NCI-H1417 (cell line): ENCODE measurements around the gene SLC6A6.
A peak's percentile ranks its signal among the peaks of the same experiment; 100 is the strongest.

Source experiments
- DNase-seq, 3 experiments: peaks; one replicate each; lab custom pipeline; 2025; lab: John Stamatoyannopoulos, UW

Gene SLC6A6

DNA sequence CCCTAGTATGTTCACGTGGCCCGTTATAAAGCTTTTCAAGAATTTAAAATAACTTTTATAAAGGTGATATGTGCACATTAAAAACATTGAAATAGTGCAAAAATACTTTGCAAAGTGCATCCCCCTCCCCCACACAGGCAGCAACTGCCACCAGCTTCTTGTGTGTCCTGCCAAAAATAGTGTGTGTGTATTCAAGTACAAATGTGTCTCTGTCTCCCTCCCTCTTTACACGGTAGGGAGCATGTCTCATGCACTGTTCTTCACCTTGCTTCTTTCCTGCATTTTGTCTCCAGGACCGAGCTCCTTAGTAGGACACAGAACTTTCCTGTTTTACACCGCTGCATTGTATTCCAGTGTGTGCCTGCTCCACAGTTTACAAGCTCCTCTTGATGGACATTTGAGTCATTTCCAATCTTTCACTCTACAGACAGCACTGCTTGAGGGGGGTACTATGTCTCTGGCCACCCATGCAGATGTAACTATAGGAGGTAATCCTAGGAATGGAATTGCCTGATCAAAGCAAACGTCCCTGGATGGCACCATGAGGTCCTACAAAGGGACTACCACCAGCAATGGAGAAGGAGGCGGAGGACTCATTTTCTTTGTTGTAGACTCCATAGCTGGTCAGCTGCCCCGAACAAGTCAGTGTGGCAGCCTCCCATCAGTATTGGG is 52.4 kb downstream of the SLC6A6 start:
- no peak for DNase-seq

DNA sequence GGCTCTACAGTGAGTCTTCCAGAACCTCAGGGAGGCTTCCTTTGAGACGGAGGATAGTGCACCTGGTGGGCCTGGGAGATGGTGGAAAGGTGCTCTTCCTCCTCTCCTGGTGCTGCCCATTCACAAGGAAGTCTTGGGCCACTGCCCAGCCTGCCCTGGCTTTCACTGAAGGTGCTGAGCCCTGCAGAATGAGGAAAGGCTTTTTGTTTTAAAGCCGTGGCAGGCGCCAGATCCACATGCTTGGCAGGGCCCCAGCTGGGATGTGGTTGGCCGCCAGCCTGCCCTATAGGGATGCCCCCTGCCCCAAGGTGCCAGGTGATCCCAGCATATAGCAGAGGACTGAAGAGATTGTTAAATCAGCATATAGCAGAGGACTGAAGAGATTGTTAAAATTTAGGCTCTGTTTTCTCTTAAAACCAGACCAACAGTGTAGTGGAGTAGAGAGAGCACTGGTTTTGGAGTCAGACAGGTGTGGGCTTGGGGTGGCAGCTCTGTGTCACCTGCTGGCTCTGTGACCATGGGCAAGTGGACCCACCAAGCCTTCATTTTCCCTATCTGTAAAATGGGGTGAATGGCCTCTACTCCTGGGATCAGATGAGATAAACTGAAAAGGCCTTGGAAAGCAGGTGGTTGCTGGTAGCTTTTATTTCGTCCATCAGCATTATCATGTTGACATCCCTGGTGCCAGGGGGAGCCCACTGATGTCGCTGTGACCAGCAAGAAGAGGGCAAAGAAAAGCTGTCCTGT is 53.3 kb downstream of the SLC6A6 start:
- DNase-seq: no peak

- no peak for DNase-seq
These were observed 54.4 kb downstream of the SLC6A6 start for GRCh38 chr3:14456794-14457193.

GRCh38 chr3:14457481-14457880 is 55.1 kb downstream of the SLC6A6 start:
- no peak for DNase-seq

DNA sequence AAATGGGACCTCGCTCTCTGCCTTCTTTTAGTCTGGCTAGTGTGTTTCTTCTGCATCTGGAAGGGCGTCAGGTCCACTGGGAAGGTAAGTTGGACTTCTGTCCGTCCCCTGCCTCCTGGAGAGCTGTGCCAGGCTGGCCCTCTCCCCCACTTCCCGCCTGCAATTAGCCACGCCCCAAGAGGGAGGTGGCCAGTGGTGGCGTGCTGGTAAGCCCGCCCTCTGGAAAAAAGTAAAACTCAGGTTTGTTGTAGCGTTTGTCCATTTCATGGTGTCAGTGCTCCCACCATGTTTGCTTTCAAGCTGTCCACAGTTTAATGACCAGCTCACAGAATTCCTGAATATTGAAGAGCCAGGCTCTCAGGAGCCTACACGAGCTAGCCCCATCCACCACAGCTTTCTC is 55.6 kb downstream of the SLC6A6 start:
- no peak for DNase-seq

GRCh38 chr3:14458434-14459275 is 56.2 kb downstream of the SLC6A6 start:
- DNase-seq: no peak

DNA sequence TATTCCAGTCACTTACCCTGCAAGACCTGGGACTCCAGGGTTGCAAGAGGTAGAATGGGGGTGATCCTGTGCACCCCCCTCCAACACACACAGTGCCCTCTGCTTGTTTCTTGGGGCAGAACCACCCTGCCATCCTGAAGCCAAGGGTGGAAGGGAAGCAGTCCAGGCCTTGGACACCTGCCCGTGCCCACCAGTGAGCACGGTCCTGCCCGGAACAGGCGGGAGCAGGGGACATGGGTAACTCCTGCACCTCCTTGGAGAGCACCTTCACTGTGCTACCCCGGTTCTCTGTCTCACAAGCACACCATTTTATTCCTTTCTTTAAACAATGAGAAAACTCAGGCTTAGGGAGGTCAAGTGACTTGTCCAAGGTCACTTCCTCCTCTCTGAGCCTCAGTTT is 57.0 kb downstream of the SLC6A6 start:
- no peak for DNase-seq

GRCh38 chr3:14459787-14460186 is 57.4 kb downstream of the SLC6A6 start:
- no peak for DNase-seq

- DNase-seq: no peak
These were observed 58.1 kb downstream of the SLC6A6 start for GRCh38 chr3:14460342-14461005.

GRCh38 chr3:14461006-14461747 is 58.8 kb downstream of the SLC6A6 start:
- no peak for DNase-seq

- peak; percentile 0 to 56 (median 9) for DNase-seq
These were observed 59.4 kb downstream of the SLC6A6 start for GRCh38 chr3:14461748-14462324.

- DNase-seq: no peak
These were observed 60.3 kb downstream of the SLC6A6 start for GRCh38 chr3:14462738-14463137.

GRCh38 chr3:14463330-14464140 is 61.1 kb downstream of the SLC6A6 start:
- DNase-seq: peak in 2 of 3 experiments; percentile 52 to 72

- DNase-seq: no peak
These were observed 61.7 kb downstream of the SLC6A6 start for GRCh38 chr3:14464141-14464465.

- DNase-seq: no peak
These were observed 62.1 kb downstream of the SLC6A6 start for GRCh38 chr3:14464521-14464920.

DNA sequence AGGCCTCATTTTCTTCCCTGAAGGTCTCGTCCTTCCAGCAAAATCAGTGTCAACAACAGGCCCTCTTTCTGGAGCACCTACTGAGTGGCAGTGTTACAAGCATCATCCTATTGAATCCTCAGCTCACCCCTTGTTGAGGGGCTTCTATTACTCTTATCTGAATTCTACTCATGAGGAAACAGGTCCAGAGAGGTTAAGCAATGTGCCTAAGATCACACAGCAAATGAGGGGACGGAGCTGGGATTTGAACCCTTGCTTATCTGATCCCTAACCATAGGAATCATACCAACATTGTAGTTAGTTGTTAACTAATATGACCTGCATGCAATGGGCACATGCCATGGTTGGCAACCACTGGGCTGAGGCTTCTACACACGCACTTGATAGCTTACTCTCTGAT is 63.0 kb downstream of the SLC6A6 start:
- no peak for DNase-seq

- DNase-seq: no peak
These were observed 63.9 kb downstream of the SLC6A6 start for GRCh38 chr3:14466179-14466903.

DNA sequence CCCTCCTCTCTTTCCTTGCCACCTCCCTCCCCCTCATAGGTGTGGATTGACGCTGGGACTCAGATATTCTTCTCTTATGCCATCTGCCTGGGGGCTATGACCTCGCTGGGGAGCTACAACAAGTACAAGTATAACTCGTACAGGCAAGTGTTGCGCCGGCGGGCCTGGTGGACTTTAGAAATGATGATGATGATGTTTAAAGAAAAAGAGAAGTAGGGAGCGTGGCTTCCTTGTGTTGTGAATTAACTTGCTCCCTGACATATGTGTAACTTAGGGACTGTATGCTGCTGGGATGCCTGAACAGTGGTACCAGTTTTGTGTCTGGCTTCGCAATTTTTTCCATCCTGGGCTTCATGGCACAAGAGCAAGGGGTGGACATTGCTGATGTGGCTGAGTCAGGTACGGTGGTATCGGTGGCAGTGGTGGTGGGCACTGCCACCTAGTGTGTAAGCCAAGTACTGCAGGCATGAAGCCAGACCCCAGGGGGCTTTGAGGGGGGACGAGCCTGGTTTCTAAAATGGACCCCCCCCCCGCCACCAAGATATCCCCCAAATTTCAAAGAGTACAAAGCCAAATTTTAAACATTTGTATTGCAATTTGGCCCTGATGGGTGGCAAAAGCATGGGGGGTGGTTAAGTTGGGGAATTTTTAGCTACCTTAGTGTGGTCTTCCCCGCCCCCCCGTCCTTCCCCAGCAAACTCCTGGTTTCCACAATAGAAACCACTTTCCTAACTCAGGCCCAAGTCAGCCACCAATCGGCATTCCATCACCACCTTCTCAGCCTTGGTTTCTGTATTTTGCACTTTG is 65.6 kb downstream of the SLC6A6 start:
- DNase-seq: peak; percentile 3 to 59 (median 35)

DNA sequence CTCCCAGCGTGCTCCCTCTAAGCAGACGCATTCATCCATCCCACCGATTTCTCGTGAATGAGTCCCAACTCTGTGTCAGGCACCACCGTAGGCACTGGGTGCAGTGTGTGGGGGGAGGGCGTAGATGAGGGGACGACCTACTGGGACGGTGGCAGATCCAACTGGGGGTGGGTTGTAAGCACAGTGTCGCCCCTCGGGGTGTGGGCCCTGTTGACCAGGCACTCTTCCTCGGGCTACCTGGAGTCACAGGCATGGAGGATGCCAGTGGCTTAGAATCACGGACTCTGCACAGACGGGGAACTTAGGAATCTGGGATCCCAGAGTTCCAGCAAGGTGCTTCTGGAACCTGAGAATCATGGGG is 66.2 kb downstream of the SLC6A6 start:
- DNase-seq: no peak
